Heart left ventricle (tissue), 13 donors: ENCODE measurements around the gene DUSP28.

Experiments
- POLR2A ChIP-seq, 2 donors: fragments of 450-650 bp; IDR thresholded peaks; one replicate each; pipeline ENCODE4 v1.6.1; 2017; ENCODE audit warnings: antibody characterized with exemption in 2 of 2, mild to moderate bottlenecking in 2 of 2, moderate library complexity in 2 of 2
- TF ChIP-seq, protein P1 (sequence below), 12 donors: fragments of 200-600 bp; sonication (generic) in 4 of 12; IDR thresholded peaks; one replicate each; pipeline versions ENCODE4 v1.5.0 to v1.8.0; 2018 to 2022; ENCODE audit warnings: antibody characterized with exemption in 12 of 12, mild to moderate bottlenecking in 5 of 12
- donor health status: ischemic (EF 13 %, LVEDD 7.1; RV severe dilation, severe dysfunction).
- donor health status: DM: no; HTN: yes; CAD: no.
- donor health status: DM: no; HTN: no; CAD: no.
- donor health status: ischemic (EF 25% LVEDD 6.9; RV normal size, moderate dysfunction).
- donor health status: ischemic (EF 25% LVEDD 5.7; RV mildly dilated, moderate dysfunction).
- donor health status: ischemic (EF 35%, LVEDD 5.7; RV mildly dilated, moderate dysfunction).
- donor health status: nonischemic (EF 11% LVEDD 7.7; RV severe dilation, severe dysfunction).
- donor health status: DM: yes; HTN: yes; CAD: no.
- donor health status: PGD.
- donor health status: ischemic (EF 29% LVEDD 5.4; RV normal size, mild dysfunction).
- donor health status: nonischemic (EF 23%, LVEDD 6.1; RV moderate dilation, normal function).

DNA sequence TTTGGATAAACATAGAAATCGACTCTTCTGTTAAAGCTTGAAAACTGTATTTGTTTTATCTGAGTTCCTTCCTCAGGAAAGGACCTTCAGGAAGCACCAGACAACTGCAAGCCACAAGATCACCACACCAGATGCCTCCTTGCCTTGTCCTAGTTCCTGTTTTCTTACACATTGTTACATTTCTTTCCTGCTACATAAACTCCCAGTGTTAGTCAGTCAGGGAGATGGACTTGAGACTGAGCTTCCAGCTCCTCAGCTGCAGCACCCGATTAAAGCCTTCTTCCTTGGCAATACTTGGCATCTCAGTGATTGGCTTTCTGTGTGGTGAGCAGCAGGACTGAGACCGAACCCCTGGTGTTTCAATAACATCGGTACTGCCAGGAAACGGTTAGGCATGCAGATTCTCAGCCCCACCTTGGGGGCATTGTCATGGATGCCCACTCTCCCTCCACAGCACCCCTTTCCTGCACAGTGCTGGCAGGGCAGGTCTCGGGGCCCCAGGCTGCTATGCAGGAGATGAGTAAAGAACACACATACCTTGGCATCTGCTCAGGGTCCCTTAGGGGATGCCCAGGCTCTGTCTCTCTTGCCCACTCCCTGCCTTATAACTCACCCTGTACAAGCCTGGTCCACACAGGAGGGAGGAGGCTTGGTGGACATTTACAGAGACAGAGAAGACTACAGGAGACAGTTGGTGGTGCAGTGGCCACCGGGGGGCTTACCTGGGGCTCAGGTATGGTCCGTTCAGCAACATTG is 35.0 kb upstream of the DUSP28 start:
- TF ChIP-seq, protein P1, sequence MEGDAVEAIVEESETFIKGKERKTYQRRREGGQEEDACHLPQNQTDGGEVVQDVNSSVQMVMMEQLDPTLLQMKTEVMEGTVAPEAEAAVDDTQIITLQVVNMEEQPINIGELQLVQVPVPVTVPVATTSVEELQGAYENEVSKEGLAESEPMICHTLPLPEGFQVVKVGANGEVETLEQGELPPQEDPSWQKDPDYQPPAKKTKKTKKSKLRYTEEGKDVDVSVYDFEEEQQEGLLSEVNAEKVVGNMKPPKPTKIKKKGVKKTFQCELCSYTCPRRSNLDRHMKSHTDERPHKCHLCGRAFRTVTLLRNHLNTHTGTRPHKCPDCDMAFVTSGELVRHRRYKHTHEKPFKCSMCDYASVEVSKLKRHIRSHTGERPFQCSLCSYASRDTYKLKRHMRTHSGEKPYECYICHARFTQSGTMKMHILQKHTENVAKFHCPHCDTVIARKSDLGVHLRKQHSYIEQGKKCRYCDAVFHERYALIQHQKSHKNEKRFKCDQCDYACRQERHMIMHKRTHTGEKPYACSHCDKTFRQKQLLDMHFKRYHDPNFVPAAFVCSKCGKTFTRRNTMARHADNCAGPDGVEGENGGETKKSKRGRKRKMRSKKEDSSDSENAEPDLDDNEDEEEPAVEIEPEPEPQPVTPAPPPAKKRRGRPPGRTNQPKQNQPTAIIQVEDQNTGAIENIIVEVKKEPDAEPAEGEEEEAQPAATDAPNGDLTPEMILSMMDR (IDR thresholded peaks at IDR 0.05): no peak
- TF ChIP-seq POLR2A (IDR thresholded peaks at IDR 0.05): no peak
